Measurements from ENCODE around the gene ATG14.
"Not testable (repeated sequence)": the region's sequence is repeated elsewhere in the genome, so short reads cannot be mapped to it uniquely, and the experiment has no call there.

The ATG14 gene

DNA sequence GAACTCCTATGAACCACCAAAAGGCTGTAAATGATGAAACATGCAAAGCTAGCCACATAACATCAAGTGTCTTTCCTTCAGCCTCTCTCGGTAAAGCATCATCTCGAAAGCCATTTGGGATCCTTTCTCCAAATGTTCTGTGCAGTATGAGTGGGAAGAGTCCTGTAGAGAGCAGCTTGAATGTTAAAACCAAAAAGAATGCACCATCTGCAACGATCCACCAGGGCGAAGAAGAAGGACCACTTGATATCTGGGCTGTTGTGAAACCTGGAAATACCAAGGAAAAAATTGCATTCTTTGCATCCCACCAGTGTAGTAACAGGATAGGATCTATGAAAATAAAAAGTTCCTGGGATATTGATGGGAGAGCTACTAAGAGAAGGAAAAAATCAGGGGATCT is 61.2 kb downstream of the ATG14 start:
- DNase-seq (ENCODE audit: low read depth): no peak

DNA sequence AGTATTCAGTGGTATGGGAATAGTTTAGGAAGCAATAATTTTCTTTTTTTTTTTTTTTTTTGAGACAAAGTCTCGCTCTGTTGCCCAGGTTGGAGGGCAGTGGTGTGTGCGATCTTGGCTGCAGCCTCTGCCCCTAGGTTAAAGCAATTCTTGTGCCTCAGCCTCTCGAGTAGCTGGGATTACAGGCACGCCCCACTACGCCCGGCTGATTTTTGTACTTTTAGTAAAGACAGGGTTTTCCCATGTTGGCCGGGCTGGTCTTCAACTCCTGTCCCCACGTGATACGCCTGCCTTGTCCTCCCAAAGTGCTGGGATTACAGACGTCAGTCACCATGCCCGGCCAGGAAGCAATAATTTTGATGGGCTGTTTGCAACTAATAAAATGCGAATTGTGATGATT is 62.1 kb downstream of the ATG14 start:
- no peak for DNase-seq (ENCODE audit: low read depth)

- no peak for DNase-seq (ENCODE audit: low read depth)
These were observed 62.7 kb downstream of the ATG14 start for GRCh38 chr14:55348766-55349453.

DNA sequence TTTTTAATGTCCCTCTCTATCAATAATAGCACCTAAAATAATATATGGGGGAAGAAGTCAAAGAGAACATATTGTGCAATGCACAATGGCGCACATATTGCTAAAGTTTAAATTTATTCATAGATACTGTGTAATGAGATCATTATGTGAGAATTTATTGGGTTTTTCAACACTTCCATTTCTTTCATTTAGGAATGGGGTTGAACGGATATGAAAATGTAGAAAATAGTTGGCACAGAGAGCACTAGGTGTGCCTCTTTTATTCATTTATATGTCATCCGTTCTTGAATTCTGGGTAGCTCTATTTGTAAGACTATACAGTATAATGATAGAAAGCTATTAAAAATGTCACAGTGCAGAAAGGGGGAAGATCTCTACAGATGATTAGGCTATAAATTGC is 63.9 kb downstream of the ATG14 start:
- DNase-seq (ENCODE audit: low read depth): no peak

DNA sequence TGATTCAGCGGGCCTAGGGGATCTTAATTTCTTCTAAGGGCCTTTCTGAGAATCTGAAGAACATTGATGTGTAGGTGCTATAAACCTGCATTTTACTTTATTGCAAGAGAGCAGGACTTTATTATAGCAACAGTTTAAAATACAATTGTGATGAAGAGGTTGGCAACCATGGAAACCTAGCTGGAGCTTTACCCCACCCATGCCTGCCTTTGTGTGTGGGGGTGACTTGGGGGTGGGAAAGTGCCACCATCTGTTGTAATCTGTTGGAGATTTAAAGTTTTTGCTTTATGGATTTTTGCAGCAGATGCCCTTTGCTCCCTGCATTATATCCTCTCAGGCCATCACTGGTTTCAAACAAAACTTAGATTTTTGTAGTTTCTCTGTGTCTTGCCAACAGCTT is 64.6 kb downstream of the ATG14 start:
- DNase-seq (ENCODE audit: low read depth): no peak

- not testable (repeated sequence) for DNase-seq (ENCODE audit: low read depth)
These were observed 67.0 kb downstream of the ATG14 start for GRCh38 chr14:55344582-55345163.

DNA sequence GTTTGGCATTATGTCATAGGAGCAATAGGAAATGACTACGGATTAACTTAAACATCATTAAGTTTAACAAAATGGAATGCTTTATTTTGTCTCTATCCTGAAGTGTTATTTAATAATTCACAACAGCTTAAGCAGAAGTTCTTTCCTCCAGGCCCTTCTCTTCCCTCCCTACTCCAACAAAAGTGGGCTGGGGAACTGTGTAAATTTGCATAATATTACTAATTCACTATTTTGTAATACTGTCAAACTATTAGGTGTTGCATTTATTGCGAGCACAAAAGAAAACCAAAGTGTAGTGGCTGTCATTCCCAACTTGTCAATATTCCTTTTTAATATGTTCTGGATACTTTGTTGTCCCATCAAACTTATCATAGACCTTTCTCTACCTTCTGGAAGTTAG is 69.8 kb downstream of the ATG14 start:
- DNase-seq (ENCODE audit: low read depth): no peak

DNA sequence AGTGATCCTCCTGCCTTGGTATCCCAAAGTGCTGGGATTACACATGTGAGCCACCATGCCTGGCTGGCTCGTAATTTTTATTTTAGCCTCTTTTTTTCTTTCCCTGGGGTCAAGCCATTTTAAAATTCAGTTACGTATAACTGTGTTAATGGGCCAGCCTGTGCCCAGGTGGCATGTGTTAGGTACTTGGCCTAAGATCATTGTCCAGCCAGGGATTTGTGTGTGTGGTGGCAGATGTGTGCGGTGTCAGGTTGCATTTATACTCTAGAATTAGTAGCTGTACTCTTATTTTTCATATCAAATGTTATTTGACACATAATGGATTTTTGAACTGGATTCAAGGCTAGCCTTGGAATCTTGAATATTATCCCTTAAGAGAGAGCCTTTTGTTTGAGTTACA is 71.1 kb downstream of the ATG14 start:
- DNase-seq (ENCODE audit: low read depth): no peak

GRCh38 chr14:55339770-55340169 is 71.9 kb downstream of the ATG14 start:
- DNase-seq (ENCODE audit: low read depth): no peak

DNA sequence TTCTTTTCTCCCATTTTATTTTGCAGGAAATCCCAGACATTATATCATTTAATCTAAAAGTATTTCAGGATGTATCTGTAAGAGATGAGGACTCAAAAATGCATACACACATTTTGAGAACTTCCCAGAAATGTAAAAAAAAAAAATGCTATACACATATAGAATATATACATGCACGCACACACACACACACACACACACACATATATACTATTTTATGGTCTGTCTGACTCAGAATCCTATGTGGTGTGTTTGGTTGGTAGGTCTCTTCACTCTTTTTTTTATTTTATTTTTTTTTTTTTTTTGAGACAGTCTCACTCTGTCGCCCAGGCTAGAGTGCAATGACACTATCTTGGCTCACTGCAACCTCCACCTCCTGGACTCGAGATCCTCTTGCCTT is 74.9 kb downstream of the ATG14 start:
- DNase-seq (ENCODE audit: low read depth): no peak

DNA sequence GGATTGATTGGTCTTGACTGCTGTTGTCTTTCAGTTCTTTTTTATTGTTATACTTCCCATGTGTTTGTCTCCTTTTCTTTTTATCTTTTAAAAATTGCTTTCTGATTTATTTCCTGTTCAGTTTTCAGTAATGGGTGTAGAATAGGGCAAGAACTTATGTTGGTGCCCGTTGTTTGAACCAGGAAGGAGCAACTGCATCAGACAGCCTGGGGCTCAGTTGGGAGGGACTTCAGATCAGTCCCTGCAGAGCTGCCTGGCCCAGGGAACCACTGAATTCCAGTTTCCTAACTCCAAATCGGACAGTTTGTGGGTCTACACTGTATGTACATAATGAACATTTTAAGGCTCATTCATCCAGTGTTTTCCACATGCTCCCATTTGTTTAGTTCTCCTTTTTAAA is 75.5 kb downstream of the ATG14 start:
- no peak for DNase-seq (ENCODE audit: low read depth)

GRCh38 chr14:55333711-55334485 is 77.7 kb downstream of the ATG14 start:
- DNase-seq (ENCODE audit: low read depth): no peak

DNA sequence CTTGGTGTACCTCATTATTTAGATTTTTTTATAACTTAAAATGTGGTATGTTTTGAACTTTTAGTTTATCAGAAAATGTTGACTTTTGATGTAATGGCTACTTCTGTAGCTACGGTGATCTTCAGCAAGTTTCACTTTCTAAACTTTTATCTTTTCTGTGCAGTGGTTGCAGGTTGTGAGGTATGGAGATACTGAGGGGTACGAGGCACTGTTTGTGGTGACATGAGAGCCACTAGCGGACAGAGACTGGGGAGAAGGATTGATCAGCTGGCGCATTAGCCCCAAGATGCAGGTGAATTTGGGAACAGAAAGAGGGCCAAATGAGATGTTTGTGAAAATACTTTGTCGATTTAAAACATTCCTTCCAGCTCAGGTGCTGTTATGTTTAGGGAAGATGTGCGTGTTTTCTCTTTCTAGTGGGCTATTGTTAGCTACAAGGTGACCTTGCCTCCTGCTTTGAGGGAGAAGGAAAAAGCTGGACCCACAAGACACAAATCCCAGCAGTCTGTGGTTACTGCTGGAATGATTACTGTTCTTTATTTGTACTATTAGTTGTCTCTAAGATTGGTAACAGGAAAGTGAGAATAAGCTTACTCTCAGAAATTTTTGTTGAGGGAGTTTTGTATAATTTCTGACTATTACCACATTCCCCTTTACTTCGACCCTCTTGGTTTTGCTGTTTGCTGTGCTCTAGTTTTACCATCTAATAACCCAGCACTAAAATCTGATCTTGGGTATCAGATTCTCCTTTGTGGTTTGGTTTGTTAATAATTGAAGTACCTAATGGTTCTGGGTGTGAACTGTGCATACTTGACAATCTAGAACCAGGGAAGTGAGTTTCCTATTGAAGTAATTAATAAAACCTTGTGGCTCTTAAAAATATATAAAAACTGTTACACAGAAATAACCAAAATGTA is 78.7 kb downstream of the ATG14 start:
- DNase-seq (ENCODE audit: low read depth): no peak

DNA sequence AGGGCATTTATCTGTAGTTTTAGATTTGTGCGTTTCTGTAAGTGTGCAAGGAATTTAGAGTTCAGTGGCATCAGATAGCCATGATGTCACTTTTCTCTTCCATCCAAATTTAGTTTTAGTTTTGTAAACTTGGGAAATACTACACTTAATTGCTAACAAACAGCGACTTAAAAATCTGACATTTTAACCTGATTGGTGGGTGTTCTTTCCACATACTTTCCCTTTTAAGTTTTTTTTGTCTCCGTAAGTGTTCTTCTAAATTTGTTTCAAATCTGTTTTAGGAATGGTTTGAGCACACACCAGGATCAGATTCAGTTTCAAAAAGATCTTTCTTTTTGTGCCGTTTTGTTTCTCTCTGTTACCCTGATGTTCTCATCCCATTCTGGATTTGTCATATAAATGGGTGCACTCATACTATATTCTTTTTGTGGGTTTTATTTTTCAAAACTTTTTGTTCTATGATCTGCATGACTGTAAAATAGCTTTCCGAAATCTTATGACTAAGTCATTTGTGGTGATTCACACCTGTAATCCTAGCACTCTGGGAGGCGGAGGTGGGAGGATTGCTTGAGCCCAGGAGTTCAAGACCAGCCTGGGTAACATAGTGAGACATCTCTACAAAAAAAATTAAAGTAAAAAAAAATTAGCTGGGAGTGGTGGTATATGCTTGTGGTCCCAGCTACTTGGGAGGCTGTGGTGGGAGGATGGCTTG is 81.5 kb downstream of the ATG14 start:
- DNase-seq (ENCODE audit: low read depth): no peak

DNA sequence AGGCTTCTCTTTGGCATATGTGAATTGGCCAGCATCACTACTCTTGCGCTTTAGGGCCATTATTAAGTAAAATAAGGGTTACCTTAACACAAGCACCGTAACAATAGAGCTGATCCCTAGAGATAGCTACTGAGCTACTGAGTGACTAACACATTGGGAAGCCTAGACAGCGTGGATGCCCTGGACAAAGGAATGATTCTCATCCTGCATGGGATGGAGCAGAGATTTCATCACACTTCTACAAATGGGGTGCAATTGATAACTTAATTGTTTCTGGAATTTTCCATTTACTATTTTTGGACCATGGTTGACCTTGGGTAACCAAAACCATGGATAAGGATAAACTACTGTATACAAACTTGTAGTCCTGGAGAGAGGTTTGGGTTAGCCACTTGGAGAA is 83.3 kb downstream of the ATG14 start:
- no peak for DNase-seq (ENCODE audit: low read depth)

- no peak for DNase-seq (ENCODE audit: low read depth)
These were observed 84.5 kb downstream of the ATG14 start for GRCh38 chr14:55327179-55327578.

DNA sequence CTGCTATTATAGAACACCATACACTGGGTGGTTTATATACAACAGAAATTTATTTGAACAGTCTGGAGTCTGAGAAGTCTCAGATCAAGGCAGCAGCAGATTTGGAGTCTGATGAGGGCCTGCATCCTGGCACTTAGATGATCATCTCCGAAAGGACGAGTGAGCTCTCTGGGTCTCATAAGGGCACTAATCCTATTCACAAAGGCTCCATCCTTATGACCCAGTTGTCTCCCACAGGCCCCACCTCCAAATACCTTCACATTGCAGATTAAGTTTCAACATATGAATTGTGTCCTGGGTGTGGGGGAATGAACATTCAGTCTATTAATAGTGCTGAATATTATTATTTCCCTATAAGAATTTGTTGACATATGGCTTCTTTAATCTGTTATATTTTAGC is 86.8 kb downstream of the ATG14 start:
- DNase-seq (ENCODE audit: low read depth): no peak

DNA sequence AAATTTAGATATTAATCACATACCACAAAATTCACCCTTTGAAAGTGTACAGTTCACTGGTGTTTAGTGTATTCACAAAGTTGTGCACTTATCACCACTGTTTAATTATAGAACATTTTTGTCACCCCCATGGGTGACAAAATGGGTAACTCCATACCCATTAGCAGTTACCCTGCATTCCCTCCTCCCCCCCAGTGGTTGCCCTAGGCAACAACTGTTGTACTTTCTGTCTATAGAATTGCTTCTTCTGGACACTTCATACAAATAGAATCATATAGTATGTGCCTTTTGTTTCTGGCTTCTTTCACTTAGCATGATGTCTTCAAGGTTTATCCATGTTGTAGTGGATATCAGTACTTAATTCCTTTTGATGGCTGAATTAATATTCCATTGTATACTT is 87.7 kb downstream of the ATG14 start:
- no peak for DNase-seq (ENCODE audit: low read depth)

DNA sequence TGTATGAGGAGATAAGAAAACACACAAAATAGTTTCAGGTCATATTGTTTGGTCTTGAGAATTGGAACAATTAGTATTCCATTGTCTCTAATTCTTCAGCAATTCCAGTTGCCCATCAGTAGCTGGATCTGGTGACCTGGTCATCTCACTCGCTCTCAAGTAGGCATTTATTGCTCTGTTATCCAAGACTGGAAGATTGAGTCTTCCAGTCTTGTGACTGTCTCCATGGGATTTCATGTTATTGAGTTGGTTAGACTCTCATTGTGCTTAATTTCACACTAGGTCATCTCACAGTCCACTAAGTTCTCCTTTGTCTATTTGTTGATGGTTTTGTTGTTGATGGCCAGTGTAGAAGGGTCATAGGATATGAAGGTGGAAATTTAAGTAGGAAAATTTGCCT is 92.9 kb downstream of the ATG14 start:
- DNase-seq (ENCODE audit: low read depth): no peak

- DNase-seq (ENCODE audit: low read depth): no peak
These were observed 93.9 kb downstream of the ATG14 start for GRCh38 chr14:55317542-55318306.

DNA sequence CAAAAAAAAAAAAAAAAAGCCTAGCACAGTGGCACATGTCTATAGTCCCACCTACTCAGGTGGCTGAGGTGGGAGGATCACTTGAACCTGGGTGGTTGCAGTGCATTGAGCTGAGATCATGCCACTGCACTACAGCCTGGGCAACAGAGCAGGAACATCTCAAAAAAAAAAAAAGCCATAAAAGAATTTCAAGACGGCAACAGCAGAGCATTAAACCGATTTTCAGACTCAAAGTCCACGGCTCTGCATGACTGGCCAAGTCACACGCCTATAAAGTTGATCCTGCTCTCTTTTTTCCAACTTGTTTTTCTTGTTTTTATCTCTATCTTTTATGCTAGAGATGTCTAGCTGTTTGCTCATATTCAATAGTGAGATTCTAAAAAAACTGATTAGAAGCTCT is 95.1 kb downstream of the ATG14 start:
- no peak for DNase-seq (ENCODE audit: low read depth)

Data from stimulated activated CD8-positive, alpha-beta memory T cell treated with anti-CD3 and anti-CD28 coated beads, Interleukin-15, amount 100 ng/mL, for 24 hours (primary cell).